A549 treated with AZD9567 at 1 μM for 4 hours (cell line): ENCODE results near the gene AQP7. TPM values are rescaled to one million over a fixed set of nuclear protein-coding genes. Genes with fewer than 3 reads are reported as not detected.

Source experiments
- total RNA-seq: library from RNA; stranded (reverse); fragments of 200-300 nt; extraction: Qiagen RNA extraction; gene quantifications from 5 replicates; pipeline ENCODE4 v1.2.3, GENCODE V29; 2022; ENCODE audit not compliant: insufficient read depth

The AQP7 gene
- 0.37 to 0.56 TPM (median 0.43 TPM) in 4 of 5 replicates, not detected in the other for total RNA-seq

GRCh38 chr9:33402371-33402770 is at the start of gene AQP7:
TSS of gene AQP7 (minus strand) at chr9:33402568. CDS start at chr9:33401262, 1,306 bp downstream.

GRCh38 chr9:33446946-33447798 is 44.8 kb upstream of the AQP7 start, which contains the start of gene AQP3:
TSS of gene AQP3 (minus strand) at chr9:33447593. CDS start at chr9:33447530, 63 bp downstream.

Other genes with a start within 250 kb of the AQP7 start
- 174 to 231 TPM (median 193 TPM) in 5 replicates for gene B4GALT1, start 235.2 kb downstream of the AQP7 start, total RNA-seq
- gene SPINK4, start 162.4 kb downstream of the AQP7 start, total RNA-seq, result not detected in 5 replicates
- gene BAG1, start 137.9 kb downstream of the AQP7 start, total RNA-seq, result 125 to 134 TPM (median 131 TPM) in 5 replicates
- 65.4 to 76.6 TPM (median 74.4 TPM) in 5 replicates for gene CHMP5, start 137.5 kb downstream of the AQP7 start, total RNA-seq
- 28.5 to 40.8 TPM (median 29.2 TPM) in 5 replicates for gene NFX1, start 112.1 kb downstream of the AQP7 start, total RNA-seq
- gene AQP3, start 45.0 kb upstream of the AQP7 start, total RNA-seq, result 8.1 to 19.4 TPM (median 17.0 TPM) in 5 replicates
- gene NOL6, start 71.4 kb upstream of the AQP7 start, total RNA-seq, result 65.8 to 78.8 TPM (median 72.5 TPM) in 5 replicates
- gene ANKRD18B, start 121.7 kb upstream of the AQP7 start, total RNA-seq, result 2.4 to 8.7 TPM (median 7.2 TPM) in 5 replicates